ENCODE measurements around the gene ANP32A.

ANP32A gene

DNA sequence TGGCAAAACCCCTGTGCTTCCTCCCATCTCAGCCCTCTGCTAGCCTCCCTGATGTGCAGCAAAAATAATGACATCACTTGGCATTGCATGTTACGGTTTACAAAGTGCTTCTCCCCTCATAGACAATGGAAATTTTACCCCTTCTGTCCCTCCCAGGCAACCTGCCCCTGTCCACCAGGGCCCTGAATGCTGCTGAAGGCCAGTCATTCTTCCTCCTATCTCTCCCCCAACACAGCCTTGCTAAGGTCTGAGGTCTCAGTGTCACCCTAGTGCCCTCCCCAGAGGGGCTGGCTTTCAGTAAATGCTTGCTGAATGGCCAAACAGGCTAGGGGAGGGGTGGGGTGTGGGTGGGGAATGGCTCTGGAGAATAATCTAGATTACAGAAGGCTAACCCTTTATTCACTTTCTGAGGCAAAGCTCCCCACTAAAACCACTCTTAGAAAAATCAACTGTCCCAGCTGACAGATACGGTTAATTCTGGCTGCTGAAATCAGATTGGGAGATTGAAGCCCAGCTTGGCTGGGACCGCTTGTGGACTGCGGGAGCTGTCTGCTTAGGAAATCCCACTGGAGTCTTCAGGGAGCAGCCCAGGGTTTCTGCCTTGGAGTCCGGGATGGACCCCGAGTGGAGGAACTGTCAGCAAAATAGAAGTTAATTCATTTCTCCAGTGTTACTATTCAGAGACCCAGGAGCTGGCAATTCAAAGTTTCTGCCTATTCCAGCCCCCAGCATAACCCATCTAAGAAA lies 22.9 kb downstream of the ANP32A start:
- no peak for DNase-seq

DNA sequence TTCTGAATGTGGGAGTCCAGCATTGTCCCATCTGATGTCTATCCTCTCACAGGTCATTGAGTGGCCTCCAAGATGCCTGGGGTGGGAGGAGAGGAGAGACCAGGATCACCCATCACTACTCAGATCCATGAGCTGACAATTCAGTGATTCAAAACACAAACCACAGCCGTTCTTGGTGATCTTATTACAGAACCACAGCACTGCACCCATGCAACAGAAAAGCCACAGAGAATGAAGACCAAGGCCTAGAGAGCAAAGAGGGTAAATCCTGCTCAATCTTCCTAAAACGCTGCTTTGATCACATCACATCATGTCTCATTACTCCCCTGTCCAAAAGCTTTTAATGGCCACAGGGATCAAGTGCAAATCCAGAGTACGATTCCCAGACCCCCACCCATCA lies 23.5 kb downstream of the ANP32A start:
- no peak for DNase-seq

DNA sequence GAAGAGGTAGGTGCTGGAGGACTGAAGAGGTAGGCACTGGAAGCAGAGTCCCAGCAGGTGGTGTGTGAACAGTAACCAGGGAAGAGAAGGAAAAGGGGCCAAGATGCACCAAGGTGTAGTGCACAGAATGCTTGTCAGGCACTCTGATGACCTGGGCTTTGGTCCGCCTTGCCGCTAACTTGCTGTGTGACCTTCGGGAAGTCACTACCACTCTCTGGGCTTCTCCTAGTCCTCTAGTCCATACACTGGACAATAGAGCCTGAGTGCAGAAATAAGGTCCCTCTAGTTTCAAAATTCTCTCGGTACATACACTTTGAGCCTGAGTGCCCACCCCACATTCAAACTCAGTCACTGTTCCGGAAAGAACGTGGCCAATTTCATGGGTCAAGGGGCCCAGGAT lies 24.1 kb downstream of the ANP32A start:
- DNase-seq, result no peak

DNA sequence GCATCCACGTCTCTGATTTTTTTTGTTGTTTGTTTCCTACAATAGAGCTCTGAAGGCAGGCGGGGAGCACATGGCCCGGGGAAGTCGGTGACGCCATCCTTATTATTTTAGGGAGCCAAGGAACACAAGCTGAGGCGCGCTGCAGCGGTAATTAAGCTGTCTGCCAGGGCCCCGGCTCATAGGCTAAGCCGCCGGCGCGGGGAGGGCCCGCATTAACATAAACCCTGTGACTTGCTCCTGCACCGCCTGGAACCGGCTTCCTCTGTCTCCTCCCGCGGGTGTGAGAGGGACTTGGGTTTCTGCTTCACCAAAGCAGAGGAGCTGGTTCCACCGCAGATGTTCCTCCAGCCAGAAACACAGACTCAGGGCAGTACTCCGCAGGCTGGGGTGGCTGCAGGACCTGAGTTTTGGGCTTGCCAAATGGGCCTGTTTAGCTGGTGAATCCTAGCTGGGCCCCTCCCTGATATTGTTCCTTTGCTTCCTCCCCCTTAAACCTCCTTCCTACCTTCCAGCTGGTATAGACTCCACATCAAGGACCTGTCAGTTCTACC lies 25.3 kb downstream of the ANP32A start:
- DNase-seq, result peak; percentile 62

DNA sequence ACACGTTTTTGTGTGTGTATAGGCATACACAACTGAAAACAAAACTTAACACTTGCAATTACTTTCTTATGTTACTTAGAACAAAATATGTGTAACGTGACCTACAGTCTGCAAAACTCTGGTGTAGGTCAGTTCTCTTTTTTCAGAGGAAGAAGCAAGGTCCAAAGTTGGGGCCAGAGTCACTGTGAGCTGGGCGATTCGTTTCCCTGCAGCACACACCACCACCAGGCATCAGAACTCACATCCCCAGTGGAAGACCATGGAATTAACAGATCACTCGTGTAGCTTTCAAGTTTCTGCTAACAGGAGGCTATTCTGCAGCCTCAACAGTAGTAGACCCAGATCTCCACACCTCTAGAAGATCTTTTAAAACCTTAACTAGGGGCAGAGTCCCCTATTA lies 25.8 kb downstream of the ANP32A start:
- DNase-seq, result no peak

DNA sequence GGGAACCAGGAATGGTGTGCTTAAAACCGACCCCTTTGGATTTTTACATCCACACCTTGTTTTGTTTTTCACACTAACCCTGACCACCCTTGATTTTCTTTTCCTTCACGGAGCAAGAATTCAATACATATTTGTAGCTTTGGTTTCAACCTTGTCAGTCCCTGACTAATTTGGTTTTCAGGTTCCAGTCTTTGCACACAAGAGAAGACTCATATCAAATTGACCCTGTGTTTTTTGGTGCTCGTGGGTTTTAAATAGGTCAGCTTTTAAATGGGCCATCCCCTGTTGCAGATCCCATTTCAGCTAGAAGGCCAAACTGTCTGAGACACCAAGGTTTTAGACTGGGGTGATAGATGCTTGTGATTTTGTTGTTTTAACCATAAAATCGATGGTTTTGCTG lies 26.4 kb downstream of the ANP32A start:
- no peak for DNase-seq

DNA sequence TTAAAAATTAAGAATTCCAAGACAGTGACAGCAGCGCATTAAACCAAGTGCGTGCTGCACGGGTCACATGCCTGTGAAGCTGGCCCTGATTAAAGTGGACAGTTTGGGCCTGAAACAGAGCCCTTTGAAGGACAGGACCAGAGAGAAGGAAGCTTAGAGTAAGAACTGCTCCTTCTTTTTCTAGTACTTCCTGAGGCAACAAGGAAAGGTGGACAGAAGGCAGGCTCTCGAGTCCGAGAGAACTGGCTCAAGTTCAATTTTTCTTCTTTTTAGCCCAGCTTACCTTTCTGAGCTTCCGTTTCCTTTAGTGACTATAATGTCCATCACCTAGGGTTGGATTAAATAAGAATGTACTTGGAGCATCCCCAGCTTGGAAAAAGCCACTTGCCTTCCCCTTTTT lies 26.9 kb downstream of the ANP32A start:
- no peak for DNase-seq

DNA sequence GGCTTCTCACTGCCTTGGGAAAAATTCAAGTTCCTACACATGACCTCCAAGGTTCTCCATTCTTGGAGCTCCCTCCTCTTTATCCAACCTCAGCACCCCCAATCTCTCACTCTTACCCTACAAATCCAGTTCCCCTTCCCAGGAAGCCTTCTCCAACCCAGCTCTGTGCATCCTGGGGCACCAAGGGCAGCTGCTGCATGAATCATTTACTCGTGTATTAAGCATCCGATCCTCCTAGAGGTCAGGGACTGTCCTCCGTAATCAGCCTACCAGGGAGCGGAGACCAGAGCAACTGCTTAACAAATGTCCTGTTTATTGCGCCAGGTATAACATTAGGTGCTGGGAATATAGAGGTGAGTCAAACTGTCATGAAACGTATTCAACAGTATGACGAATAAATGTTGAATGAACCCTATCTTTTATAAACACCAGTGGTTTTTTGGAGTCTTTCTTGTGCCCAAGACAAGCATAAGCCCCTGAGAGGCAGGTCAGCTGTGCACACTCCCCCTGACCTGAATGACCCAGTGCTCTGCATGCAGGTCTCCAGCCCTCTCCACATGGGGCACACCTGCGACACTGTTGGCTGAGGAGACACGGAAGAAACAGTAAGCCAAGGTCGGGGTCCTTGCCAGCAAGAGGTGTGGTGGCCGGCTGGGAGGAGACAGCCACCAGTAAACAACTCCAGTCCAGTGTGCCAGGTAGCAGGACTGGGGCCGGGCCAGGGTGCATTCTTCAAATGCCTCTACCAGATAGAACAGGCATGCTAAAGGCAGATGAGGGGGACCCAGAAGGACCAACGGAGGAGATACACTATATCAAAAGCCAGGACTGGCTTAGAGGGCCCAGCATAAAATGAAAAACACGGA lies 27.6 kb downstream of the ANP32A start:
- no peak for DNase-seq

DNA sequence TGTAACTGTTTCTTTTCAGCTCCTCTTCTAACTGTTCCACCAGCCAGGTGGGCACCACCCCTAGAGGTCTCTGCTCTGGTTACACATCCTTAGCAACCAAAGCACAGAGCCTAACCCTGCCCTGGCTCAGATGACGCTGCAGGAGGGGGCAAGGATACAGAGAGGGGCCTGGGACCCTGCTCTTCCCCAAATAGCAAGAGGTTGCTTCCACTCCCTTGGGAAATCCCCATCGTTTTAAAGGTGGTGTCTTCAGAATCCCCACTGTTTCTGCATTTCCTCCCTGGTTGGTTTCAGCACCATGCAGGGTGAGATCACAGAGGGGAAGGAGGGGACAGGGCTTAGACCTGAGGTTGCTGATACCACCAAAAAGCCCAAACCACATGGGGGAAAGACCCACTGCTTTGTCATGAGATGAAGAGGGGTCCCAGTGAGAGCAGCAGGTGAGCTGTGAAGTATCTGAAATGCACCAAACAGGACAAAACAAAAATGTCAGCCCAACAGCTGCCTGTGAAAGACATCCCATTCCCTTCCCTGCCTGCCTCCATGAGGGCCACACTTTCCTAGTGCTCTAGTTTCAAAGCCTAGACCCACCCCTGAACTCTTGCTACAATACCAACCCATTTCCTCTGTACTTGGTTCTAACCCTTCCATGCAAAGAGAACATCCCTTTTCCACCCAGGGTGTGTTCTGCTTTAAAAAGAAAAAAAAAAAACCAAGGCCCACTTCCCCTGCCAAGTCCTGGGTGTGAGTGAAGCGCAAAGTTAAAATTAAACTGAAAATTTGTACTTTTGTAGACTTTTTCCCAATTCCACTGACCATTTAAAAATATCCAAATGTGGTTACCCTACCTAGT lies 29.0 kb downstream of the ANP32A start:
- peak; percentile 78 for DNase-seq

DNA sequence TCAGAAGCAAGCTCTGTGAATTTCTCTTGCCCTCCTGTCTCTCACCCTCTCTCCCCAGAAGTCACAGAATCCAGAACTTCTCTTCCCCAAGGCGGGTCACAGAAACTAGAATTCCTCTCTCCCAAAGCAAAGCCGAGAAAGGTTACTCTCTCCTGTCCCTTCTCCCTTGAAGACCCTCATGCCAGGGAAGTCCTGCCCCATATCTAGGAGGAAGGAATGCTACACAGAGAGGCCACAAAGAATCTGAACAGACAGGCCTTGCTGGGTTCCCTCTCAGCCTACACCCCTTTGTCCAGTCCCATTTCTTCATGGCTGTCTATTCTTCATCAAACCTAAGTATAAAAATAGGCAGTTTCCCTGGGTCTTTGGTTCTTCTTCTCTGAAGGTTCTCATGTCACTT lies 29.8 kb downstream of the ANP32A start:
- no peak for DNase-seq

DNA sequence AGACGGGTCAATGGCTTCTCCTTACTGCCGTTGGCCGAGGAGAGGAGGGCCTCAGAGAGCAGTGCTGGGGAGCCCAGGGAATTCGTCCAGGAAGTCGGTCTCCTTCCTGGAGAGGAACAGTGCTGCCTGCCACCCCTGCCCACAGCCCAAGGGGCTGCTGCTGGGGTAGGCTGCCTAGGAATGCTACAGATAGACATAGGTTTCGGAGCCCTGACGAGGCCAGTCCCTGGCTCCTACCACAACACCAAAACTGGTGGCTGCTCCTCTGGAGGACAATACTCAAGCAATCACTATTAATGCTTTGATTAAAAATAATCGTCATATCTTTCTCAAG lies 30.5 kb downstream of the ANP32A start:
- DNase-seq, result no peak

DNA sequence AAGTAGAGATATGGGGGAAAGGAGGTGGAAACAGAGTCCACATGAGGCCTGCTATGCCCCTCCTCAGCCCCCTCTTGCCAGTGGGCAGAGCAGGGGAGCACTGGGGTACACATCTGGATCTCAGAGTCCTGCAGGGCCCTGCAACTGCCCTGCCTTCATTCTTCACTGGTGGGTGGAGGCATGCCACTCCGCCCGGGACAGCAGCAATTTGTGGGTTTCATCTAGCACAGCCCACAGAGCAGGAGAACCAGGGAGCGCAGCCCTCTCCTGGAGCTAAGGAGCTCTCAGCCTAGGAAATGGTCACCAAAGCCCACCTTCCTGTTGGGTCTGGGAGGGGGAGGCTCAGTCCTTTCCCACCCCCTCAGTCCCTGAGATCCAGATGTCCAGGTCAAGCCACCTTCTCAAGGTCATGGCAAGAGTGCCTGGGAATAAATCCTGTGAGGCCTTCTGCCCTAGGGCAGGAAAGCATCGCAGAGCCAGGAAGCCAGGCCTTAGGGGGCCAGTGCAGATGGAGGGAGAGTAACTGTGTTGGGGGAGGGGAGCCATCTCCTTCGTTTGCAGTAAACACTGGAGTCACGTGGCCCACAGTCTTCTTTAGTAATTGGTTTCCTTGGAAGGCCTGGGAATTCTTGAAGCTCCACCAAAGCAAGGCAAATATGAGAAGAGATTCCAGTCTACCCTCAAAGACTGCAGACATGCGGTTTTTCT lies 31.0 kb downstream of the ANP32A start:
- no peak for DNase-seq

DNA sequence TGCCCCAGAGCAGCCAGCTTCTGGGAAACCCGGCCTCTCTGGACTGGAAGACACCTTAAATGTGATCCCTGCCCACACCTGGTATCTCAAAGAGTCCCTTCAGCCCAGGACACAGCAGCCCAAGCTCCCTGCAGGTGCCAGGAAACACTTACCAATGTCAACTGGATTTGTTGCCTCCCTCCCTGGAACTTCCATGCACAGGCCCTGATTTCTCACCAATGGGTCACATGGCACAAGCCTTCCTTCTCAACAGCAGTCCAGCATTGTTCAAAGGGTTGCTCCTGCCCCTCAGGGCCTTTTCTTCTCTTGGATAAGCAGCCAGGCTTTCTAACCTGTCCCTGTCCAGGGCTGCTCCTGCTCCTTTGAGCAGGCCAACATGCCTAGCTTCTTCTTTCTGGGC lies 31.6 kb downstream of the ANP32A start:
- no peak for DNase-seq

DNA sequence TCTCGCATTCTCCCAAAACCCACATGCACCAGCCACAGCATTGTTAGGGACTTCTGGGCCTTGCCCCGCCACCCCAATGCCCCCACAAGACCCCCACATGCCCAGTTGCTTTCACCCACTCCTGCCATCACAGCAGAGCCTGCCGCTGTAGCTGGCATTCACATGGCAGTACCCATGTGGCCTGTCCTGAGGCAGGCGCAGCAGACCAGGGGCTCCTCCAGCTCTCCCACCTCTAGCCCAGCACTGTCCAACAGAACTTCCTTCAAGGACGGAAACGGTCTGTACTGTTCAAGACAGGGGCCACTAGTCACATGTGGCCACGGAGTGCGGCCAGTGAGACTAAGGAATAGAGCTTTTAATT lies 32.5 kb downstream of the ANP32A start:
- DNase-seq, result no peak

DNA sequence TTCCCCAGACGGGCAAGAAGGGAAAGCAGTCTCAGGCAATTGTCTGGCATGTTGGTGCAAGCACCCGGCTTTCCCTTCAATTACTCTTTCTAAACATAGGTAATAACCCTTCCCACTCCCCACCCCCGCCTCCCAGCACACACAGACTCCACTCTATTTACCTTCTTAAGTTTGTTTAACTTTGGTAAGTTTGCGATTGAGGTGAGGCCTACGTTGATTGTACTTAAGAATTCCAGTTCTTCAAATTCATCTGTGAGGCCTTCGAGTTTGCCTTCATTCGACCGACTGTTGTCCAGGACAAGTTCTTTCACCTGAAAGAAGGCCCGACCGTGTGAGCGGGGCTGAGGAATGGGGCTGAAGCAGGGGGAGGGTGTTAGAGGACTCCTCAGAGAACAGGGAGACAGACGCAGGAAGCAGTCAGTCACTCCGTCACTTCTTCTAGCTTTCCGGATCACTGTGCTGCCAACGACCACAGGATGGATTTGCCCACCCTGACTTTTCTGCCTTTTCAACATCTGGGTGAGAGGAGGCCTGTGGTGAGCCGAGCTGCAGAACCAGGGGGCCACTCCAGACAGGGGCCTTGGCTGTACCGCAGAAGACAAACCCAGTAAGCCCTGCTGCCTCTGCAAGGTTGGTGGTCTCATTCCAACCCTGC lies 33.0 kb downstream of the ANP32A start:
- no peak for DNase-seq

DNA sequence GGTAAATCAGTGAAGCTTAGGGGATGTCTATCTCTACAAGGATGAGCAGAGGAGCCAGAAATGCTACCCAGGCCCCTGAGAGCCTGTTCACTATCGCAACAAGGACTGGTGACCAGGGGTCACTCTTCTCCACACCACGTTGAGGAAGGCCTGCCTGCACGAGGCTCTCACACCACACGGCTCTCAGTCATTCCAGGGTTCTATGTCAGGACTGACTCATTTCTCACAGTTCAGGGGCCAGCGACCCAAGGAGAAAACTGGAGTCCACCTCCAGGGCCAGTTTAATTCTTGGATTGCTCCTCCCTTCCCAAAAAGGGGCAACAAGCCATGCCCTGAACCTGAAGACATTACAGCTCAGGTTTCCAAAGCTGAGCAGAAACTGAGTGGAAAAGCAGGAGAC lies 33.9 kb downstream of the ANP32A start:
- DNase-seq, result no peak

DNA sequence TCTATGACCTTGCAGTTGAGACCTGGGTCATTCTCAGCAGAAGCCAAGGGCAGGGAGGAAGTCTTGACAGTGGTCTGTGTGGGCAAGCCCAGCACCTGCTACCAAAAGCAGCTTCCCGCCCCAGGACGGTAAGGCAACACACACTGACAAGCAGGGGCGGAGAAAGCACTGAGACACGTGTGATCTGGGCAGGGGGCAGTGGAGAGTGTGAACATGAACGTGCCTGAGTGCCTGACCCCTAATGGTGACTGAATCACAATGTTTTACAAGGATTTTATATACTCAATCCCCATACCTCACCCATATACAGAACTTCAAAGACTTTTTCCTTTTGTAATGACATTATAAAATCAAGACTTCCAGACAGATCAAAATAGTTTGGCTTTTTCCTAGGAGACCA lies 35.2 kb downstream of the ANP32A start:
- DNase-seq, result no peak

DNA sequence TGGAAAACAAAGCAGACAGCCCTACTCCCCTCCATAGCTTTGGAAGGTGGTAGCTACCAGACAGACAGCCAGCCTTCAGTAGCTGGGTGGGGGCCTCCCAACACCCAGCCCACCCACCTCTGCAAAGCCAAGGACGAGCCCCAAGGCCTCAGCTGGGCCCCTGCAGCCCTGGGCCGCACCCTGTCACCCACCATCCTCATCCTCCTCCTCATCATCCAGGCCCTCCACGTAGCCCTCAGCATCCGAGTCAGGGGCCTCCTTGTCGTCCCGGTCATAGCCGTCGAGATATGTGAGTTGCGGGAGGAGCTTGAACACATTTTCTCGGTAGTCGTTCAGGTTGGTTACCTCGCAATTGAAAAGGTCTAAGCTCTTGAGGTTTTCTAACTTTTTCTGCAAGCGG lies 36.5 kb downstream of the ANP32A start:
- no peak for DNase-seq

DNA sequence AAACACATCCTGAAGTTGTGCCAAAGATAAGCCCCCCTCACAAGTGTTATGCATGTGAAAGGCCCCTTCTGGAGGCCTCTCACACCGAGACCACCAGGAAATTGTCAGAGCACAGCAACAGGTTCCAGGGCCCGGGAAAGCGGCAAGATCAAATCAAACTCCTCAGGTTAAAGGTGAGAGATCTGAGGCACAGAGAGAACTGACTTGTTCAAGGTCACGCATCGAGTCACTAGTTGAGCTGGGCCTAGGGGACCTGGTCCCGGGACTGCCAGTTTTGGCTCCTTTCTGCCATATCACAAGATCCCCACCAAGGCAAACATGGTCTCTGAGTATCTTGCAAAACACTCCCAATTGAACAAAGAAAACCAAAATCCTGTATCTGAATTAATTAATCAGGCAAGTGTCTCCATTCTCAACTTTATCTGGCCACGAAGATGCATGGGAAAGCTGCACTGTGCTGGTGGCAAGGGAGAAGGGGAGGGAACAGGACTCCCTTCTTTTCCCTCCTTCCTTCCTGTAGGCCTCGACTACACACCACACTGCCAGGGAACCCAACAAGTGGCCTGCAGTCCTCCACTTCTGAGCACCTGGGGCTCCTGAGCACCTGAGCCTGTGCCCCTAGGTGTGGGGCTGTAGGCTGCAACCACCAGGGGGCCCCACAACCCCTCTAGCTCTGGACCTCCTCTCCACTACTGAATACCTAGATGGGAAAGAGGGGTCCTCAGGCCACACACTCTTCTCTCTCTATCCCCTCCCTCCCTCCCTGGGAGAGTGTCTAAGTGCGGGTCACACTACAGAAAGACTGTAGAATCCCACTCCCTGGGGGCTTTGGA lies 37.3 kb downstream of the ANP32A start:
- DNase-seq, result peak; percentile 68

DNA sequence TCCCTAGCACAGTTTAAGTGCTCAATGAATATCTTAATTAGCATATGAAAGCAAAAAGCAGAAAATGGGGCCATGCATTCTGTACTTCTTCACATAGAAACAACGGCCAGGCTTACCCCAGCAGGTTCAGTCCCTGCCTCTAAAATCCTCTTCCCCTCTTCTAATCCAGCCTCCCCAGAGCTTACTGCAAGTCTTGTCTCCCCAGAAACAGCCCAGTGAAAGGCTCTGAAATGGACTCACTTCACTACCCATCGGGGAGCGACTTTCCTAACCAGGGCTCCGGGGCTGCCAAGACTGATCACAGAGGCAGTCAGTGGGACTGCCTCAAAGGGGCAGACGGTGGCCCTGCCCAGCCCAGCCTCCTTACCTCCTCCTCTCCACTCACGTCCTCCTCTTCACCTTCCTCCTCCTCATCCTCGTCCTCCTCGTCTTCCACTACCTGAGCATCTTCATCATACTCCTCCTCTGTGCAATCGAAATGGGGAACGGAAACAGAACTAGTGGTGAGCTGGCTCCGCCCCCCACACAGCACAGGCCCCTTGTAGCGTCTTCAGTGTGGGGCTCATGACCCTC lies 38.0 kb downstream of the ANP32A start:
- DNase-seq, result no peak
